Heart right ventricle (tissue), 16 donors: ENCODE measurements around the gene SRD5A1. TPM values are rescaled to one million over a fixed set of nuclear protein-coding genes. Genes with fewer than 3 reads are reported as not detected.

Experiments
- ATAC-seq, 8 donors: fragments of 200-7000 bp; cut with Tn5 transposase; one replicate each; pipeline ENCODE4 v1.9.1; 2020; ENCODE audit warnings: mild to moderate bottlenecking in 8 of 8, moderate library complexity in 8 of 8, moderate number of reproducible peaks in 1 of 8
- DNase-seq, 2 donors: peaks; one replicate each; pipeline ENCODE4 v3.0.0-alpha.2; 2020
- H3K27ac ChIP-seq, 10 donors: fragments of 200-600 bp; sonication (generic) in 2 of 10; one replicate each; pipeline versions ENCODE4 v1.5.0 to v1.8.0; 2020 to 2022; ENCODE audit warnings: mild to moderate bottlenecking in 3 of 10
- H3K27me3 ChIP-seq, 7 donors: fragments of 200-600 bp; one replicate each; pipeline ENCODE4 v1.8.0; 2021 to 2022; ENCODE audit warnings: mild to moderate bottlenecking in 2 of 7
- H3K36me3 ChIP-seq, 9 donors: fragments of 200-600 bp; sonication (generic) in 1 of 9; one replicate each; pipeline versions ENCODE4 v1.5.0 to v1.8.0; 2020 to 2022; ENCODE audit warnings: mild to moderate bottlenecking in 2 of 9
- H3K4me1 ChIP-seq, 9 donors: fragments of 200-600 bp; sonication (generic) in 1 of 9; one replicate each; pipeline versions ENCODE4 v1.5.0 to v1.8.0; 2020 to 2022; ENCODE audit warnings: mild to moderate bottlenecking in 4 of 9
- H3K4me3 ChIP-seq, 10 donors: fragments of 200-600 bp; sonication (generic) in 2 of 10; one replicate each; pipeline versions ENCODE4 v1.5.0 to v1.8.0; 2020 to 2022; ENCODE audit warnings: mild to moderate bottlenecking in 7 of 10, moderate library complexity in 2 of 10
- H3K9me3 ChIP-seq, 11 donors: fragments of 200-600 bp in 10 of 11; sonication (generic) in 2 of 11; one replicate each; pipeline versions ENCODE4 v1.5.0 to v1.8.0; 2013 to 2022; ENCODE audit warnings: mild to moderate bottlenecking in 2 of 11, control low read depth in 1 of 11, moderate library complexity in 1 of 11
- CTCF ChIP-seq, 9 donors: fragments of 200-600 bp; sonication (generic) in 2 of 9; IDR thresholded peaks; one replicate each; pipeline versions ENCODE4 v1.5.0 to v1.8.0; 2021 to 2022; ENCODE audit warnings: antibody characterized with exemption in 9 of 9, mild to moderate bottlenecking in 5 of 9, moderate library complexity in 1 of 9
- WGBS, 2 donors: extraction: QIAGEN DNeasy Blood & Tissue Kit; methylation state at CpG; one replicate each; pipeline ENCODE4 v1.1.7; 2013; ENCODE audit warnings: inconsistent platforms in 1 of 2; 5-methylcytosine and 5-hydroxymethylcytosine counted together
- intact Hi-C, 10 donors: fragments of 100-400 bp; cut with DNase I; formaldehyde crosslinking; loops; one replicate each; pipeline versions ENCODE4 v1.11.1 to v1.14.2; 2022
- polyA plus RNA-seq, 2 donors: library from polyadenylated mRNA; stranded (reverse); fragments of 200-250 nt; gene quantifications; one replicate each; pipeline ENCODE4 v1.2.3, GENCODE V29; 2013
- total RNA-seq, 10 donors: library from RNA; stranded (reverse); fragmentation: NEBNext Ultra II Directional in 3 of 10; extraction: Animal tissue kit (Norgen Biotek cat#: 25700) in 3 of 10; gene quantifications; one replicate each; pipeline versions ENCODE4 v1.2.1 to v1.2.4, GENCODE V29; 2021 to 2023
- donor health status: Arrhythmogenic right ventricular cardiomyopathy.
- donor health status: ischemic (EF 13 %, LVEDD 7.1; RV severe dilation, severe dysfunction).
- donor health status: healthy with polysubstance abuse.
- donor health status: DM: no; HTN: yes; CAD: no.
- donor health status: DM: no; HTN: no; CAD: no.
- donor health status: ischemic (EF 25% LVEDD 6.9; RV normal size, moderate dysfunction).
- donor health status: ischemic (EF 25% LVEDD 5.7; RV mildly dilated, moderate dysfunction).
- donor health status: healthy.
- donor health status: DM: yes; HTN: yes; CAD: no.
- donor health status: Ischemic cardiomyopathy.
- donor health status: ischemic (EF 35%, LVEDD 5.7; RV mildly dilated, moderate dysfunction).
- donor health status: nonischemic (EF 11% LVEDD 7.7; RV severe dilation, severe dysfunction).
- donor health status: DM: yes; HTN: yes; CAD: no.
- donor health status: PGD.
- donor health status: ischemic (EF 29% LVEDD 5.4; RV normal size, mild dysfunction).
- donor health status: nonischemic (EF 23%, LVEDD 6.1; RV moderate dilation, normal function).

Gene SRD5A1
- total and polyA plus RNA-seq, 12 donors = 1.0 to 5.5 (median 3.1) TPM

DNA sequence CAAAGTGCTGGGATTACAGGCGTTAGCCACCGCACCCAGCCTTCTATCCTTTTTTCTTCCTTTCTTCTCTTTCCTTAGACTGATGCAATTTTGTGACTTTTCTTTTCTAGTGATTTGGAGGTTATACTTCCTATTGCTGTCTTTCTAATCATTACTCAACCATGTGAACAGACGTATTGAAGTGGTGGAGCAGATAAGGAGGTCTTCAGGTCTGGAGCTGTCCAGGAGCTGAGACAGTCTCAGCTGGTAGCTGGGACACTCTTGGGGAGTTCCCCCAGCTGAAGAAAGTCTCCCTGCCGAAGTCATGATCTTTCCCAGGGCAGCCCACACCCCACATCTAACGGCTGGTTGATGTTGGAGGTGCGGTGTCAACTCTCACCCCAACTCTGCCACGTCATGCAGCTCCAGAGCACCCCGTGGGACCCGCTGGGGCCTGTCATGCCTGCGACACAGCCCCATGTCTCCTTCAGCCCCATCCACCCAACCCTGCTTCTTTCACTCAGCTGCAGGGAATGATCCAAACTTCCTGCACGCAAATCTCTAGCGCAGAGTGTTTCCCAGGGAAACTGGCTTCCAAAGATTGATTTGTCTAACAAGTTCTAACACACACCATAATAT lies 41.5 kb upstream of the SRD5A1 start:
- no peak overlapping the region for H3K4me3 ChIP-seq
- ATAC-seq (no peak), DNase-seq (no peak)
- intact Hi-C loops = no loop called here
- H3K4me1 ChIP-seq = no peaks in the 10 kb centered on the region
- H3K36me3 ChIP-seq = peaks cover 0 to 15% (median 0%) of the 10 kb centered on the region in 9 donors
- H3K27me3 ChIP-seq = no peaks in the 10 kb centered on the region
- TF ChIP-seq CTCF (IDR thresholded peaks at IDR 0.05) = no peak
- no peak overlapping the region for H3K27ac ChIP-seq
- 88 to 89% methylated on average over 12 of the region's 12 CpGs for WGBS, 2 donors
- H3K9me3 ChIP-seq = peaks cover 0 to 3% (median 0%) of the 10 kb centered on the region in 11 donors

- peaks cover 0 to 2% (median 0%) of the 10 kb centered on the region in 9 donors for H3K4me1 ChIP-seq
- no peaks in the 10 kb centered on the region for H3K27me3 ChIP-seq
- intact Hi-C loops = no loop called here
- ATAC-seq = no peak
- H3K9me3 ChIP-seq = no peaks in the 10 kb centered on the region
- H3K4me3 ChIP-seq = no peak overlapping the region
- DNase-seq = no peak
- H3K27ac ChIP-seq = no peak overlapping the region
- 66 to 68% methylated on average over 3 of the region's 3 CpGs for WGBS, 2 donors
- no peak for TF ChIP-seq CTCF (IDR thresholded peaks at IDR 0.05)
- H3K36me3 ChIP-seq = peaks cover 0 to 21% (median 0%) of the 10 kb centered on the region in 9 donors
Measured at GRCh38 chr5:6592601-6593000, 40.6 kb upstream of the SRD5A1 start.

DNA sequence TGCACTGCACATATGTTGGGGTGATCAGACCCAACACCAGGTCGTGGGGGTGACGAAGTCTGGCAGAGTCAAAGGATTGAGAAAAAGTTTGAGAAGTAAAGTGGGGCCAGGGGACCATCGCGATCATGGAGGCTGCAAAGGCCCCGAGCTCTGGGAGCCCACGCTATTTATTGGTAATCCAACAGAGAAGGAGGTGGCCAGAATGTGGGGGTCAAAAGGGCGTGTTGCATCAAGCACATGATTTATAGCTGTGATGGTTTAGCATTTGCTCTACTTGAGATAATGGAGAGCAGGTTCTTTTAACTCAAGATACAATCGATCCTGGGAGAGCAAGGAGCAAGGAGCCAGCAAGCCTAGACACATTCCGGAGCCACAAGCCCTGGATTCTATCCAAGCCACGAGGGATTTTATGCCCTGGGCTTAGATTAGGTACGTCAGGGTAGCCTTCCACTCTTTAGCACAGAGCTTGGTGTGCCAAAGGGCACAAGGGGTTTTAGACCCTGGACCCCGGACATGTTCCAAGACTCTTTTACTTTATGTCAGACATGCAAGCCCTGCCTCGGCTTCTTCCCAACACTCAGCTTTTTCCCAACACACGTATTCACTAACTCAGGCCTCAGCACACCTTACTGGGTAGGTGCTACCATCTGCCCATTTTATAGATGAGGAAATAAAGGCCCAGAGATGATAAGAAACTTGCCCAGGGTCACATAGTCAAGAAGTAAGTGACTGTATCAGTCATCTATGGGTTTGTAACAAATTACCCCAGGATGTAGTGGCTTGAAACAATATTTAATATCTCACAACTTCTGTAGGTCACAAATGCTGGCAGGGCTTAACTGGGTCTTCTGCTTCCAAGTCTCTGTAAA lies 39.9 kb upstream of the SRD5A1 start:
- no peak for TF ChIP-seq CTCF (IDR thresholded peaks at IDR 0.05)
- H3K27ac ChIP-seq = no peak overlapping the region
- WGBS, 2 donors = 71 to 82% methylated on average over 14 of the region's 14 CpGs
- intact Hi-C loops = no loop called here
- no peak overlapping the region for H3K4me3 ChIP-seq
- no peaks in the 10 kb centered on the region for H3K9me3 ChIP-seq
- H3K4me1 ChIP-seq = peaks cover 0 to 10% (median 0%) of the 10 kb centered on the region in 9 donors
- ATAC-seq = no peak
- no peak for DNase-seq
- H3K27me3 ChIP-seq = no peaks in the 10 kb centered on the region
- H3K36me3 ChIP-seq = peaks cover 0 to 26% (median 0%) of the 10 kb centered on the region in 9 donors

- Histone ChIP-seq H3K36me3 (peaks cover 0 to 33% (median 0%) of the 10 kb centered on the region in 9 donors), H3K4me1 (peaks cover 0 to 14% (median 0%) of the 10 kb centered on the region in 9 donors), H3K9me3 (no peaks in the 10 kb centered on the region), H3K27ac (no peak overlapping the region), H3K4me3 (no peak overlapping the region), H3K27me3 (no peaks in the 10 kb centered on the region)
- TF ChIP-seq CTCF (IDR thresholded peaks at IDR 0.05) = no peak
- ATAC-seq = no peak
- intact Hi-C loops = no loop called here
- 84 to 90% methylated on average over 6 of the region's 6 CpGs for WGBS, 2 donors
- no peak for DNase-seq
Measured at GRCh38 chr5:6594066-6594465, 39.2 kb upstream of the SRD5A1 start.
